H1 (cell line): ENCODE measurements around the gene GIPC1. TPM values are rescaled to one million over a fixed set of nuclear protein-coding genes. Genes with fewer than 3 reads are reported as not detected.

Source experiments
- CTCF ChIA-PET: fragments of 300-600 bp; sonication (Branson Sonifier 250); formaldehyde crosslinking; loops from one replicate; lab custom pipeline; 2021; ENCODE audit not compliant: partially characterized antibody; lab: Charles Lee
- POLR2A ChIA-PET: fragments of 300-600 bp; sonication (Branson Sonifier 250); formaldehyde crosslinking; loops from one replicate; lab custom pipeline; 2021; ENCODE audit warnings: inconsistent platforms; ENCODE audit not compliant: partially characterized antibody; lab: Charles Lee
- DNase-seq, 2 experiments: peaks; one replicate each; pipeline versions ENCODE4 v3.0.0 to v3.0.0-alpha.2; 2010 to 2022; ENCODE audit warnings: low spot score in 2 of 2, low read depth in 1 of 2, mixed read lengths in 1 of 2
- FAIRE-seq: peaks from 2 replicates; lab custom pipeline; 2011; peaks lifted over from hg19 to GRCh38; lab: Jason Lieb, UNC
- H2AFZ ChIP-seq: 2 replicates; pipeline ENCODE4 v1.8.1; 2012; ENCODE audit warnings: low read length, inconsistent platforms
- H2AK5ac ChIP-seq: 2 replicates; pipeline ENCODE4 v1.6.1; 2013; ENCODE audit warnings: low read depth, low read length
- H2BK120ac ChIP-seq: replicated peaks from 2 replicates; pipeline ENCODE3; 2013; ENCODE audit warnings: low read depth, low read length, inconsistent platforms
- H2BK12ac ChIP-seq: 2 replicates; pipeline ENCODE4 v1.6.1; 2013; ENCODE audit warnings: low read depth, low read length
- H2BK15ac ChIP-seq: 2 replicates; pipeline ENCODE4 v1.6.1; 2013; ENCODE audit warnings: low read length
- H2BK20ac ChIP-seq: 2 replicates; pipeline ENCODE4 v1.6.1; 2013; ENCODE audit warnings: low read length
- H2BK5ac ChIP-seq: 2 replicates; pipeline ENCODE4 v1.6.1; 2013; ENCODE audit warnings: low read depth, low read length
- H3K14ac ChIP-seq: 2 replicates; pipeline ENCODE4 v1.6.1; 2013; ENCODE audit warnings: inconsistent platforms; ENCODE audit not compliant: insufficient read length
- H3K18ac ChIP-seq: 2 replicates; pipeline ENCODE4 v1.6.1; 2013; ENCODE audit warnings: low read length; ENCODE audit errors: extremely low read depth
- H3K23ac ChIP-seq: 2 replicates; pipeline ENCODE4 v1.6.1; 2013; ENCODE audit warnings: inconsistent platforms; ENCODE audit not compliant: insufficient read length
- H3K23me2 ChIP-seq: 2 replicates; pipeline ENCODE4 v1.6.1; 2013; ENCODE audit warnings: low read depth, low read length
- H3K27ac ChIP-seq: 2 replicates; pipeline ENCODE4 v1.6.1; 2011; ENCODE audit warnings: low read depth, low read length, inconsistent platforms
- H3K27me3 ChIP-seq, 4 experiments: replicated peaks in 1 of 4; 1 replicate in 1 of 4; 2 replicates in 3 of 4; pipeline versions ENCODE4 v1.6.1 to v1.8.1; 2011 to 2013; ENCODE audit warnings: low read length in 3 of 4, mild to moderate bottlenecking in 3 of 4, inconsistent platforms in 2 of 4, mixed read lengths in 2 of 4, moderate library complexity in 1 of 4; ENCODE audit not compliant: control insufficient read depth in 3 of 4, insufficient read depth in 3 of 4; ENCODE audit errors: extremely low read depth in 1 of 4
- H3K36me3 ChIP-seq, 4 experiments: 2 replicates each; pipeline versions ENCODE4 v1.6.1 to v1.8.1; 2011 to 2013; ENCODE audit warnings: mild to moderate bottlenecking in 4 of 4, low read length in 3 of 4, moderate library complexity in 2 of 4, control low read depth in 1 of 4, inconsistent platforms in 1 of 4; ENCODE audit not compliant: insufficient read depth in 4 of 4, control insufficient read depth in 2 of 4
- H3K4ac ChIP-seq: replicated peaks from 2 replicates; pipeline ENCODE3; 2013; ENCODE audit warnings: low read length, low read depth, mixed read lengths, inconsistent platforms; ENCODE audit not compliant: insufficient read length
- H3K4me1 ChIP-seq, 4 experiments: replicated peaks in 1 of 4; 1 replicate in 1 of 4; 2 replicates in 3 of 4; pipeline versions ENCODE4 v1.6.1 to v1.8.1; 2011 to 2013; ENCODE audit warnings: low read length in 3 of 4, inconsistent platforms in 2 of 4, mixed read lengths in 1 of 4; ENCODE audit not compliant: insufficient read depth in 4 of 4, control insufficient read depth in 3 of 4
- H3K4me2 ChIP-seq, 2 experiments: 2 replicates each; pipeline versions ENCODE4 v1.6.1 to v1.8.1; 2011 to 2013; ENCODE audit warnings: low read depth in 2 of 2, low read length in 2 of 2, control low read depth in 1 of 2, inconsistent platforms in 1 of 2, mild to moderate bottlenecking in 1 of 2; ENCODE audit not compliant: insufficient read depth in 1 of 2
- H3K4me3 ChIP-seq, 4 experiments: fragments of 200-600, 300-600 bp in 1 of 4; sonication (generic), shearing (Covaris generic), sonication (Bioruptor Twin) in 1 of 4; 2 replicates each; pipeline versions ENCODE4 v1.5.1 to v1.8.1; 2011 to 2016; ENCODE audit warnings: low read length in 4 of 4, low read depth in 3 of 4, control low read depth in 2 of 4, inconsistent platforms in 2 of 4, mild to moderate bottlenecking in 2 of 4, mixed read lengths in 1 of 4, moderate library complexity in 1 of 4; ENCODE audit not compliant: insufficient read depth in 2 of 4; ENCODE audit errors: extremely low read depth in 1 of 4
- H3K56ac ChIP-seq: replicated peaks from 2 replicates; pipeline ENCODE3; 2013; ENCODE audit warnings: low read depth, mild to moderate bottlenecking, mixed read lengths, low read length, inconsistent platforms; ENCODE audit not compliant: insufficient read length
- H3K79me1 ChIP-seq: 2 replicates; pipeline ENCODE4 v1.6.1; 2013; ENCODE audit warnings: low read depth, low read length, control low read depth
- H3K79me2 ChIP-seq, 2 experiments: 2 replicates each; pipeline versions ENCODE4 v1.6.1 to v1.8.1; 2012 to 2013; ENCODE audit warnings: low read length in 2 of 2, mild to moderate bottlenecking in 2 of 2, inconsistent platforms in 1 of 2; ENCODE audit not compliant: insufficient read depth in 2 of 2, control insufficient read depth in 1 of 2
- H3K9ac ChIP-seq, 4 experiments: replicated peaks in 1 of 4; 1 replicate in 1 of 4; 2 replicates in 3 of 4; pipeline versions ENCODE4 v1.6.1 to v1.8.1; 2011 to 2013; ENCODE audit warnings: low read depth in 3 of 4, low read length in 3 of 4, control low read depth in 2 of 4, mild to moderate bottlenecking in 2 of 4, moderate library complexity in 2 of 4, inconsistent platforms in 1 of 4; ENCODE audit errors: extremely low read depth in 1 of 4
- H3K9me3 ChIP-seq, 2 experiments: 2 replicates each; pipeline versions ENCODE4 v1.6.1 to v1.8.1; 2012 to 2013; ENCODE audit warnings: mild to moderate bottlenecking in 2 of 2, moderate library complexity in 2 of 2, control low read depth in 1 of 2, inconsistent platforms in 1 of 2, low read depth in 1 of 2, low read length in 1 of 2, mixed read lengths in 1 of 2; ENCODE audit not compliant: insufficient read depth in 2 of 2
- H4K20me1 ChIP-seq, 2 experiments: replicated peaks in 1 of 2; 2 replicates each; pipeline versions ENCODE3 to v1.8.1; 2011 to 2013; ENCODE audit warnings: inconsistent platforms in 2 of 2, low read length in 2 of 2, mild to moderate bottlenecking in 1 of 2; ENCODE audit not compliant: insufficient read depth in 2 of 2, control insufficient read depth in 1 of 2
- H4K5ac ChIP-seq: 2 replicates; pipeline ENCODE4 v1.6.1; 2013; ENCODE audit warnings: low read length, low read depth, mixed read lengths, inconsistent platforms; ENCODE audit not compliant: insufficient read length
- H4K8ac ChIP-seq: 2 replicates; pipeline ENCODE4 v1.8.0; 2013; ENCODE audit warnings: mild to moderate bottlenecking, moderate library complexity, low read length, inconsistent platforms; ENCODE audit not compliant: insufficient read depth; ENCODE audit errors: extremely low read depth
- H4K91ac ChIP-seq: replicated peaks from 2 replicates; pipeline ENCODE3; 2013; ENCODE audit warnings: low read length, mixed read lengths, inconsistent platforms; ENCODE audit not compliant: insufficient read length
- RAD21 ChIP-seq, 2 experiments: IDR thresholded peaks in 1 of 2; conservative IDR thresholded peaks in 1 of 2; 2 replicates each; pipeline ENCODE4 v1.6.1; 2011; ENCODE audit warnings: low read depth in 2 of 2, low read length in 2 of 2, improper control_type of control experiment in 1 of 2, inconsistent platforms in 1 of 2, mild to moderate bottlenecking in 1 of 2, moderate library complexity in 1 of 2
- ZNF274 ChIP-seq: IDR thresholded peaks from 2 replicates; pipeline ENCODE4 v1.7.0; 2012; ENCODE audit warnings: low read length, borderline replicate concordance; ENCODE audit errors: extremely low read depth
- WGBS, 2 experiments: shearing (Covaris generic) in 1 of 2; methylation state at CpG; one replicate each; pipeline versions ENCODE4 v1.1.6 to v1.1.7; 2013 to 2015; ENCODE audit warnings: low lambda C conversion rate in 2 of 2, mixed read lengths in 2 of 2, inconsistent platforms in 1 of 2, low coverage in 1 of 2, missing lambda C conversion rate in 1 of 2; ENCODE audit not compliant: insufficient replicate concordance in 2 of 2, insufficient coverage in 1 of 2, insufficient read length in 1 of 2; ENCODE audit errors: extremely low coverage in 1 of 2, missing lambda C conversion rate in 1 of 2; 5-methylcytosine and 5-hydroxymethylcytosine counted together
- polyA plus RNA-seq, 7 experiments: library from polyadenylated mRNA; depleted of rRNA in 3 of 7; stranded (reverse) in 5 of 7; unstranded in 2 of 7; fragments of >200 nt in 5 of 7; fragments of 200-250 nt in 2 of 7; gene quantifications; 1 replicate in 5 of 7; 2 replicates in 1 of 7; 4 replicates in 1 of 7; pipeline versions ENCODE4 v1.2.1 to v1.2.3, GENCODE V29; 2011 to 2013; ENCODE audit warnings: missing spikeins in 2 of 7, mixed read lengths in 2 of 7
- total RNA-seq: library from RNA; stranded (reverse); fragmentation: NEBNext Ultra II Directional; extraction: Animal tissue kit (Norgen Biotek cat#: 25700); gene quantifications from 2 replicates; pipeline ENCODE4 v1.2.1, GENCODE V29; 2021

GIPC1 gene
- total and polyA plus RNA-seq, 2 of the 8 experiments (the other 6 are each of a cell fraction or from before 2014, with no cell fraction given): 65.6 to 72.0 TPM

DNA sequence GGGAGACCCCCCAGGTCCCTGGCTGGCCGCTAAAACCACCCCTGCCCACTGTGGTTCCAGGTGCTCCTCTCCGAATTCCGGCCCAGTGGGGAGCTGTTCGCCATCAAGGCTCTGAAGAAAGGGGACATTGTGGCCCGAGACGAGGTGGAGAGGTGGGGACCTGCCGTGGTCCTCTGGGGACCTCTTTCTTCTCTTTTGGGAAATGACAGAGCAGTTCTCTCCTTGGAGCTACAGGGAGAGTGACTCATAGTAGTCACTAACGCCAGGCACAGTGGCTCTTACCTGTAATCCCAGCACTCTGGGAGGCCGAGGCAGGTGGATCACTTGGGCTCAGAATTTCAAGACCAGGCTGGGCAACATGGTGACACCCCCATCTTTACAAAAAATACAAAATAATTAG lies 28.1 kb downstream of the GIPC1 start:
- Histone ChIP-seq H3K79me1 (no peaks in the 10 kb centered on the region), H3K56ac (no peak overlapping the region), H2BK5ac (no peak overlapping the region), H2BK120ac (no peak overlapping the region), H3K79me2 (no peaks in the 10 kb centered on the region), H4K5ac (no peak overlapping the region), H3K27ac (no peak overlapping the region), H2BK12ac (no peak overlapping the region), H3K4me2 (no peak overlapping the region), H3K14ac (no peak overlapping the region), H3K18ac (no peak overlapping the region), H3K4ac (no peak overlapping the region), H3K23ac (no peak overlapping the region), H2BK20ac (no peak overlapping the region), H3K9ac (no peak overlapping the region), H2AFZ (no peak overlapping the region), H3K23me2 (peaks cover 4% of the 10 kb centered on the region), H3K9me3 (no peaks in the 10 kb centered on the region), H4K8ac (no peak overlapping the region), H3K36me3 (peaks cover 7 to 30% (median 13%) of the 10 kb centered on the region in 4 experiments; a peak in 6 of 8 replicates), H3K27me3 (no peaks in the 10 kb centered on the region), H4K91ac (no peak overlapping the region), H3K4me1 (peaks cover 0 to 2% (median under 1%) of the 10 kb centered on the region in 4 experiments; a peak in 4 of 7 replicates), H2AK5ac (no peak overlapping the region), H3K4me3 (no peak overlapping the region), H4K20me1 (peaks cover 2 to 6% of the 10 kb centered on the region in 2 experiments), H2BK15ac (no peak overlapping the region)
- ChIA-PET CTCF (interaction anchor here (0.6 to 3.1 kb wide), 12 partner anchors 10 to 634 kb away, joined by 3 to 11 read pairs (median 3); no protein-coding TSS in a partner anchor), POLR2A (interaction anchor here (0.6 to 3.3 kb wide), 7 partner anchors 10 to 694 kb away, joined by 3 to 10 read pairs (median 3); no protein-coding TSS in a partner anchor)
- FAIRE-seq: no peak
- TF ChIP-seq ZNF274 (no peak), RAD21 (IDR thresholded peaks at IDR 0.05 in 1 of 2, conservative IDR thresholded peaks at IDR 0.05 in 1 of 2; ENCODE audit: low read depth in 2 of 2, low read length in 2 of 2) (peak; percentile 12 to 35; a peak in 2 of 4 replicates)
- no peak for DNase-seq
- 85% methylated on average over 9 of the region's 9 CpGs; no CpG with 5 or more reads in 1 of the 2 experiments for WGBS, 2 experiments
